ENCODE results near the gene APBA1. TPM values are rescaled to one million over a fixed set of nuclear protein-coding genes. Genes with fewer than 3 reads are reported as not detected.

Gene APBA1
- total and polyA plus RNA-seq, 4 donors: 0.95 to 8.1 (median 2.8) TPM

DNA sequence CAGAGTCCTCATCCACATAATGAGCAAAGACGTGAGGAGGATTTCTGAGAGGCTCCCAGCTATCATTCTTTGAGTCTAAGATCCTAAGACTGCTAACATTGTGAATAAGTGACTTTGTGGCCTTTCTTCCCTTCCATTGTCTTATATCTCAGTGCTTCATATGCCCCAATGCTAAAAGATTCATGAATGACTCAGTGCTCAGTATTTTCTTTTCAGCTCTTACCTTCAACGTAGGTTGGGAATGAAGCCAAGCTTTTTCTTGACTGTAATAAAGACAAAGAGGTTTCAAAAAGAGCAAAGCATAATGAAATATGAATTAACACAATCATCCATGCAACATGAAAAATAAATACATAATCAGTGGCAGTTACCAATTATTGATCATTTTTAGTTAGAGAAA is 200.7 kb downstream of the APBA1 start:
- no peak overlapping the region for H3K27ac ChIP-seq (ENCODE audit: low read depth in 1 of 2, low read length in 1 of 2)
- TF ChIP-seq, protein P1, sequence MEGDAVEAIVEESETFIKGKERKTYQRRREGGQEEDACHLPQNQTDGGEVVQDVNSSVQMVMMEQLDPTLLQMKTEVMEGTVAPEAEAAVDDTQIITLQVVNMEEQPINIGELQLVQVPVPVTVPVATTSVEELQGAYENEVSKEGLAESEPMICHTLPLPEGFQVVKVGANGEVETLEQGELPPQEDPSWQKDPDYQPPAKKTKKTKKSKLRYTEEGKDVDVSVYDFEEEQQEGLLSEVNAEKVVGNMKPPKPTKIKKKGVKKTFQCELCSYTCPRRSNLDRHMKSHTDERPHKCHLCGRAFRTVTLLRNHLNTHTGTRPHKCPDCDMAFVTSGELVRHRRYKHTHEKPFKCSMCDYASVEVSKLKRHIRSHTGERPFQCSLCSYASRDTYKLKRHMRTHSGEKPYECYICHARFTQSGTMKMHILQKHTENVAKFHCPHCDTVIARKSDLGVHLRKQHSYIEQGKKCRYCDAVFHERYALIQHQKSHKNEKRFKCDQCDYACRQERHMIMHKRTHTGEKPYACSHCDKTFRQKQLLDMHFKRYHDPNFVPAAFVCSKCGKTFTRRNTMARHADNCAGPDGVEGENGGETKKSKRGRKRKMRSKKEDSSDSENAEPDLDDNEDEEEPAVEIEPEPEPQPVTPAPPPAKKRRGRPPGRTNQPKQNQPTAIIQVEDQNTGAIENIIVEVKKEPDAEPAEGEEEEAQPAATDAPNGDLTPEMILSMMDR (IDR thresholded peaks at IDR 0.05; ENCODE audit: control extremely low read depth, extremely low read depth): no peak
- no peak overlapping the region for H3K4me3 ChIP-seq
- H3K36me3 ChIP-seq (ENCODE audit: control insufficient read depth in 4 of 4, insufficient read depth in 4 of 4, low read length in 4 of 4): peaks cover 0 to 5% (median 0%) of the 10 kb centered on the region in 4 donors
- H3K4me1 ChIP-seq (ENCODE audit: control insufficient read depth in 5 of 5, insufficient read depth in 5 of 5, low read length in 5 of 5): peaks cover 0 to 3% (median 0%) of the 10 kb centered on the region in 5 donors
- peak in 1 of 3 donors; percentile 19 for DNase-seq
- H3K9me3 ChIP-seq (ENCODE audit: control insufficient read depth in 4 of 4, insufficient read depth in 3 of 4, low read length in 3 of 4): no peaks in the 10 kb centered on the region
- ATAC-seq (ENCODE audit: insufficient read depth, low FRiP score): no peak
- no peaks in the 10 kb centered on the region for H3K27me3 ChIP-seq (ENCODE audit: control insufficient read depth in 3 of 3, insufficient read depth in 3 of 3, low read length in 2 of 3)
- no peak overlapping the region for H3K9ac ChIP-seq (ENCODE audit: insufficient read depth in 1 of 2, low read length in 2 of 2)
- 71 to 86% methylated on average over 2 of the region's 2 CpGs for WGBS, 2 donors

GRCh38 chr9:69470186-69470977 is 201.8 kb downstream of the APBA1 start:
- no peak overlapping the region for H3K9ac ChIP-seq (ENCODE audit: insufficient read depth in 1 of 2, low read length in 2 of 2)
- no peak overlapping the region for H3K4me3 ChIP-seq
- no peak for DNase-seq
- peaks cover 0 to 5% (median 0%) of the 10 kb centered on the region in 4 donors for H3K36me3 ChIP-seq (ENCODE audit: control insufficient read depth in 4 of 4, insufficient read depth in 4 of 4, low read length in 4 of 4)
- 86 to 91% methylated on average over 9 of the region's 9 CpGs for WGBS, 2 donors
- peaks cover 0 to under 1% (median 0%) of the 10 kb centered on the region in 5 donors for H3K4me1 ChIP-seq (ENCODE audit: control insufficient read depth in 5 of 5, insufficient read depth in 5 of 5, low read length in 5 of 5)
- no peaks in the 10 kb centered on the region for H3K27me3 ChIP-seq (ENCODE audit: control insufficient read depth in 3 of 3, insufficient read depth in 3 of 3, low read length in 2 of 3)
- TF ChIP-seq, protein P1 (IDR thresholded peaks at IDR 0.05; ENCODE audit: control extremely low read depth, extremely low read depth): no peak
- no peak overlapping the region for H3K27ac ChIP-seq (ENCODE audit: low read depth in 1 of 2, low read length in 1 of 2)
- no peak for ATAC-seq (ENCODE audit: insufficient read depth, low FRiP score)
- H3K9me3 ChIP-seq (ENCODE audit: control insufficient read depth in 4 of 4, insufficient read depth in 3 of 4, low read length in 3 of 4): no peaks in the 10 kb centered on the region

DNA sequence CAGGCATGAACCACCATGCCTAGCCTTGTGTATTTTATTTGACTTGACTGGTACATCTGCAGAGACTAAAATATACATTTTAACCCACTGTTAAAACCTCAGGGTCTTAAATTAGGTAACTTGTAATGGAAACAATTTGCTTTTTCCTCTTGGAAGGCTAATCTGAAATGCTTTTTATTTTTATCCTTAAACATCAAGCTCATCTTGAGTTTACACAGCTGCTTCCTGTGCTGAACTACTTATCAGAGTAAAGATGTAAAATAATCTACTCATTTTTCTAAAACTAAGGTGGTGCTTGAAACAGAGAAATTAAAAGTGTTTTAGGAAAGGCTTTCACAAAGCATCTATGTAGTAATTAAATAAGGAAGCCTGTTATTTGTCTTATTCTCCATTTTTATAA is 203.0 kb downstream of the APBA1 start:
- peak in 1 of 3 donors; percentile 18 for DNase-seq
- Histone ChIP-seq H3K4me1 (ENCODE audit: control insufficient read depth in 5 of 5, insufficient read depth in 5 of 5, low read length in 5 of 5) (no peaks in the 10 kb centered on the region), H3K4me3 (no peak overlapping the region), H3K9me3 (ENCODE audit: control insufficient read depth in 4 of 4, insufficient read depth in 3 of 4, low read length in 3 of 4) (no peaks in the 10 kb centered on the region), H3K36me3 (ENCODE audit: control insufficient read depth in 4 of 4, insufficient read depth in 4 of 4, low read length in 4 of 4) (peaks cover 0 to 5% (median 2%) of the 10 kb centered on the region in 4 donors), H3K27me3 (ENCODE audit: control insufficient read depth in 3 of 3, insufficient read depth in 3 of 3, low read length in 2 of 3) (no peaks in the 10 kb centered on the region), H3K27ac (ENCODE audit: low read depth in 1 of 2, low read length in 1 of 2) (no peak overlapping the region), H3K9ac (ENCODE audit: insufficient read depth in 1 of 2, low read length in 2 of 2) (no peak overlapping the region)
- ATAC-seq (ENCODE audit: insufficient read depth, low FRiP score): no peak
- TF ChIP-seq, protein P1 (IDR thresholded peaks at IDR 0.05; ENCODE audit: control extremely low read depth, extremely low read depth): no peak
